Neutrophil (primary cell): Measurements from ENCODE around the gene RBM12.
A peak's percentile ranks its signal among the peaks of the same experiment; 100 is the strongest.

Experiments used
- H3K27ac ChIP-seq: fragments of 200-600 bp; sonication (generic); 2 replicates; pipeline ENCODE4 v1.5.1; 2016; ENCODE audit warnings: mild to moderate bottlenecking, moderate library complexity
- H3K27me3 ChIP-seq: fragments of 200-600 bp; sonication (generic); 2 replicates; pipeline ENCODE4 v1.6.0; 2016; ENCODE audit warnings: mild to moderate bottlenecking
- H3K36me3 ChIP-seq: fragments of 200-600 bp; sonication (generic); 2 replicates; pipeline ENCODE4 v1.5.1; 2017
- H3K4me1 ChIP-seq, 2 experiments: fragments of 200-600 bp in 1 of 2; sonication (generic) in 1 of 2; 1 replicate in 1 of 2; 2 replicates in 1 of 2; pipeline versions ENCODE4 v1.5.1 to v1.6.1; 2013 to 2016; ENCODE audit warnings: low read depth in 1 of 2, low read length in 1 of 2, mild to moderate bottlenecking in 1 of 2, moderate library complexity in 1 of 2; ENCODE audit not compliant: control insufficient read depth in 1 of 2, insufficient read depth in 1 of 2
- H3K4me3 ChIP-seq, 2 experiments: fragments of 200-600 bp in 1 of 2; sonication (generic) in 1 of 2; 1 replicate in 1 of 2; 2 replicates in 1 of 2; pipeline ENCODE4 v1.5.1; 2013 to 2016; ENCODE audit warnings: low read depth in 1 of 2, low read length in 1 of 2, mild to moderate bottlenecking in 1 of 2, moderate library complexity in 1 of 2
- H3K9me3 ChIP-seq: fragments of 200-600 bp; sonication (generic); 2 replicates; pipeline ENCODE4 v1.5.1; 2016
- TF ChIP-seq, protein P1 (sequence below): fragments of 200-600 bp; sonication (generic); IDR thresholded peaks from 2 replicates; pipeline ENCODE4 v1.5.1; 2016; ENCODE audit warnings: antibody characterized with exemption

RBM12 gene

GRCh38 chr20:35702824-35703695, 38.4 kb upstream of the RBM12 start:
- Histone ChIP-seq H3K36me3 (peaks cover 77% of the 10 kb centered on the region), H3K9me3 (no peaks in the 10 kb centered on the region), H3K27me3 (no peaks in the 10 kb centered on the region), H3K4me1 (peaks cover 15 to 20% of the 10 kb centered on the region in 2 experiments), H3K4me3 (no peak overlapping the region), H3K27ac (peak overlapping the region; percentile 35)
- TF ChIP-seq, protein P1, sequence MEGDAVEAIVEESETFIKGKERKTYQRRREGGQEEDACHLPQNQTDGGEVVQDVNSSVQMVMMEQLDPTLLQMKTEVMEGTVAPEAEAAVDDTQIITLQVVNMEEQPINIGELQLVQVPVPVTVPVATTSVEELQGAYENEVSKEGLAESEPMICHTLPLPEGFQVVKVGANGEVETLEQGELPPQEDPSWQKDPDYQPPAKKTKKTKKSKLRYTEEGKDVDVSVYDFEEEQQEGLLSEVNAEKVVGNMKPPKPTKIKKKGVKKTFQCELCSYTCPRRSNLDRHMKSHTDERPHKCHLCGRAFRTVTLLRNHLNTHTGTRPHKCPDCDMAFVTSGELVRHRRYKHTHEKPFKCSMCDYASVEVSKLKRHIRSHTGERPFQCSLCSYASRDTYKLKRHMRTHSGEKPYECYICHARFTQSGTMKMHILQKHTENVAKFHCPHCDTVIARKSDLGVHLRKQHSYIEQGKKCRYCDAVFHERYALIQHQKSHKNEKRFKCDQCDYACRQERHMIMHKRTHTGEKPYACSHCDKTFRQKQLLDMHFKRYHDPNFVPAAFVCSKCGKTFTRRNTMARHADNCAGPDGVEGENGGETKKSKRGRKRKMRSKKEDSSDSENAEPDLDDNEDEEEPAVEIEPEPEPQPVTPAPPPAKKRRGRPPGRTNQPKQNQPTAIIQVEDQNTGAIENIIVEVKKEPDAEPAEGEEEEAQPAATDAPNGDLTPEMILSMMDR: no peak

DNA sequence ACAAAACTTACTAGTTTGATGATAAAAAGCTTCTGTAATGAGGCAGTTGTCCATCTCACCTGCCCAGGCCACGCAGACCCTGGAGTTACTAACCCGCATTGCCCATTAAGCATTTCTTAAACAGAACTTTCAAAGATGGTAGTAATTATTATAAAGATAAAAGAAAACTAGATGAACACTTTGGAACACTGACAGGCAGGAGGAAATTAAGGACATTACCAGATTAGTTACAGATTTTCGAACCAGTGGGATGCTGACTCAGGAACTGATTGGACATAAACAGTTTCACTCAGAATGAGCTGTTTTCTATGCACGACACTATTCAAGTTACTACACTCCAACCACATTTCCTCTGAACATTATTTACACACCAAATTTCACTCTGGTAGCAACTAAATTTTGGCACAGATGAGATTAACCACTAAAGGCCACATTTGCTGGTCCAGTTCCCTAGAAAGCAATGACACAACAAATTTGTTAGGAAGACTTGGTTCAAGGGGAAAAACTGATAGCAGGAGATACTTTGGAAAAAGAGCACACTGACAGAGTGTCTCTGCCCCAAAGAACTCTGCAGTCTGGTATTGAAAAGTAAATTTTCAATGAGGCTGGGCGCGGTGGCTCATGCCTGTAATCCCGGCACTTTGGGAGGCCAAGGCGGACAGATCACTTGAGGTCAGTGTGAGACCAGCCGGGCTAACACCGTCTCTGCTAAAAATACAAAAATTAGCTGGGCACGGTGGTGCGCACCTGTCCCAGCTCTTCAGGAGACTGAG, 37.5 kb upstream of the RBM12 start:
- H3K27me3 ChIP-seq: no peaks in the 10 kb centered on the region
- H3K4me3 ChIP-seq: no peak overlapping the region
- peak overlapping the region; percentile 35 for H3K27ac ChIP-seq
- H3K9me3 ChIP-seq: no peaks in the 10 kb centered on the region
- peaks cover 19 to 24% of the 10 kb centered on the region in 2 experiments for H3K4me1 ChIP-seq
- H3K36me3 ChIP-seq: peaks cover 69% of the 10 kb centered on the region
- TF ChIP-seq, protein P1: no peak

DNA sequence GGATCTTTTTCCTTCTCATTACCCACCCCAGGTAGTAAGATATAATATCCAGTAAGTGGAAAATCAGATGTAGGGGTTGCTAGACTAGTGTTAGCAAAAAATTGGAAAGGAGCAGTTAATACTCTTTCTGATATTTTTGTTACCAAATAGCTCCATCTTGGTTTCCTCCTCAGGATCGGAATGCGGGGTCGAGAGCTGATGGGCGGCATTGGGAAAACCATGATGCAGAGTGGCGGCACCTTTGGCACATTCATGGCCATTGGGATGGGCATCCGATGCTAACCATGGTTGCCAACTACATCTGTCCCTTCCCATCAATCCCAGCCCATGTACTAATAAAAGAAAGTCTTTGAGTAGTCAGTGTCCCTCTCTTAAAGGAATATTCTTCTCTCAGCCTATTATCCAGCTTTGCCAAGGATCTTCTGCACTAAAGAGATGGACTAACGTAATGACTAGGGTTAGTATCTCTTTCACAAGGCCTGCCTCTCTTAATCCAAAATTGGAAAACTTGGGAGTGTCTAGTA, 36.0 kb upstream of the RBM12 start:
- H3K27ac ChIP-seq: peak overlapping the region; percentile 85

DNA sequence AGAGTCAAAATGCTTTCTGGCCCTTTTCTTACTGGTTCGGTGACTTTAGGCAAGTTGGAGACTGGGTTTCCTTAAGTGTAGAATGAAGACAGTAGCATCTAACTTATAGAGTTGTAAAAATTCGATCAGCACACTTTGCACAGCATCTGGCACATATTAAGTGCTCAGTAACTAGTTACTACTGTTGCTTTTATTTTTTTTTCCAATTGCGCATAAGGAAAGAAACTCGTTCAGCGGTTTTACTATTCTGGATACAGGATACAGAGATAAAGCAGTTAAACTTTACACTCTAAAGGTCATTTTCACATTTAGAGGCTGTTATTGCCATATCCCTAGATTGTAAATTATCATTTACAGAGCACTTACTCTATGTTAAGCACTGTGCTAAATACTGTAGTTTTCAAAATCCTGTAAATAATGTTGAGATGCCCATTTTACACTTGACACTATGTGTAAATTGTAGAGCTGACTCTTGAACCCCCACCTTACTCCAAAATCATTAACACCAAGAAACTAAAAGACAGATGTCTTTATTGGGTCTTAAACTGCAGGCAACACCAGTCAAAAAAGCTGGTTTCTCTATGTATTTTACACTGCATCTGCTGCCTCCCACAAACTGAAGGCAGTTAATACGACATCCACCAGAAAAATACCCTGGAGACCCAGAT, 35.4 kb upstream of the RBM12 start:
- H3K36me3 ChIP-seq: peaks cover 59% of the 10 kb centered on the region
- H3K4me1 ChIP-seq: peaks cover 19 to 24% of the 10 kb centered on the region in 2 experiments
- peak overlapping the region; percentile 75 to 87 for H3K4me3 ChIP-seq
- no peaks in the 10 kb centered on the region for H3K9me3 ChIP-seq
- TF ChIP-seq, protein P1: no peak
- no peaks in the 10 kb centered on the region for H3K27me3 ChIP-seq
- peak overlapping the region; percentile 85 for H3K27ac ChIP-seq

More for the DNA sequence above, 36.0 kb upstream of the RBM12 start:
- Histone ChIP-seq H3K4me3 (no peak overlapping the region), H3K36me3 (peaks cover 62% of the 10 kb centered on the region), H3K4me1 (peaks cover 19 to 24% of the 10 kb centered on the region in 2 experiments), H3K27me3 (no peaks in the 10 kb centered on the region), H3K9me3 (no peaks in the 10 kb centered on the region)
- TF ChIP-seq, protein P1: no peak
